GM19463 (cell line): ENCODE results near the gene LINC01488.

Source experiments
- ATAC-seq: cut with Tn5 transposase; IDR thresholded peaks from one replicate; pipeline ENCODE4 v1.9.1; 2021; ENCODE audit warnings: mild to moderate bottlenecking, moderate library complexity; ENCODE audit not compliant: unreplicated experiment

Gene LINC01488

GRCh38 chr11:69542314-69543168, 61.1 kb downstream of the LINC01488 start:
- no peak for ATAC-seq
